KOPT-K1 (cell line): ENCODE measurements around the gene MKLN1.
"Not testable (repeated sequence)": the region's sequence is repeated elsewhere in the genome, so short reads cannot be mapped to it uniquely, and the experiment has no call there.

Experiments used
- H3K27ac ChIP-seq: fragments of 200-600 bp; sonication (generic); 2 replicates; pipeline ENCODE4 v1.5.1; 2016; ENCODE audit warnings: antibody characterized with exemption, mild to moderate bottlenecking, low read depth, low read length; ENCODE audit not compliant: poor library complexity, severe bottlenecking
- H3K36me3 ChIP-seq: fragments of 200-600 bp; sonication (generic); 2 replicates; pipeline ENCODE4 v1.5.1; 2017; ENCODE audit warnings: antibody characterized with exemption, mild to moderate bottlenecking, low read length, moderate library complexity; ENCODE audit not compliant: insufficient read depth
- H3K9me3 ChIP-seq: fragments of 200-600 bp; sonication (generic); 2 replicates; pipeline ENCODE4 v1.5.1; 2017; ENCODE audit warnings: antibody characterized with exemption, low read length, mild to moderate bottlenecking; ENCODE audit not compliant: insufficient read depth, poor library complexity, severe bottlenecking

MKLN1 gene

GRCh38 chr7:131497454-131497853, 169.8 kb downstream of the MKLN1 start:
- Histone ChIP-seq H3K36me3 (peaks cover 25% of the 10 kb centered on the region), H3K9me3 (no peaks in the 10 kb centered on the region), H3K27ac (no peak overlapping the region)

GRCh38 chr7:131498237-131498885, 170.7 kb downstream of the MKLN1 start:
- H3K9me3 ChIP-seq = no peaks in the 10 kb centered on the region
- H3K36me3 ChIP-seq = peaks cover 25% of the 10 kb centered on the region
- no peak overlapping the region for H3K27ac ChIP-seq

GRCh38 chr7:131499801-131500200, 172.1 kb downstream of the MKLN1 start:
- Histone ChIP-seq H3K27ac (no peak overlapping the region), H3K9me3 (no peaks in the 10 kb centered on the region), H3K36me3 (peaks cover 25% of the 10 kb centered on the region)

GRCh38 chr7:131500357-131500756, 172.7 kb downstream of the MKLN1 start:
- Histone ChIP-seq H3K9me3 (no peaks in the 10 kb centered on the region), H3K36me3 (peaks cover 25% of the 10 kb centered on the region), H3K27ac (no peak overlapping the region)

GRCh38 chr7:131501422-131501821, 173.7 kb downstream of the MKLN1 start:
- no peaks in the 10 kb centered on the region for H3K9me3 ChIP-seq
- peak overlapping the region; percentile 45 for H3K27ac ChIP-seq
- H3K36me3 ChIP-seq = peaks cover 18% of the 10 kb centered on the region

GRCh38 chr7:131501930-131502685, 174.4 kb downstream of the MKLN1 start:
- peak overlapping the region; percentile 45 for H3K27ac ChIP-seq
- no peaks in the 10 kb centered on the region for H3K9me3 ChIP-seq
- H3K36me3 ChIP-seq = peaks cover 11% of the 10 kb centered on the region; the same call in 1 of the 2 replicates

- no peak overlapping the region for H3K27ac ChIP-seq
- 0 out of 2 replicates have a peak, but pooled peaks cover 3% of the 10 kb centered on the region for H3K36me3 ChIP-seq
Measured at GRCh38 chr7:131502810-131503508, 175.3 kb downstream of the MKLN1 start.

GRCh38 chr7:131503639-131504038, 176.0 kb downstream of the MKLN1 start:
- no peaks in the 10 kb centered on the region for H3K36me3 ChIP-seq
- H3K27ac ChIP-seq = no peak overlapping the region
- no peaks in the 10 kb centered on the region for H3K9me3 ChIP-seq

More at GRCh38 chr7:131502810-131503508, 175.3 kb downstream of the MKLN1 start:
- H3K9me3 ChIP-seq = no peaks in the 10 kb centered on the region

GRCh38 chr7:131504157-131504899, 176.7 kb downstream of the MKLN1 start:
- no peaks in the 10 kb centered on the region for H3K36me3 ChIP-seq

GRCh38 chr7:131505037-131505620, 177.5 kb downstream of the MKLN1 start:
- not testable (repeated sequence) for H3K27ac ChIP-seq, H3K9me3 ChIP-seq, H3K36me3 ChIP-seq

More at GRCh38 chr7:131504157-131504899, 176.7 kb downstream of the MKLN1 start:
- Histone ChIP-seq H3K9me3 (no peaks in the 10 kb centered on the region), H3K27ac (no peak overlapping the region)

GRCh38 chr7:131505636-131506557, 178.2 kb downstream of the MKLN1 start:
- Histone ChIP-seq H3K27ac (no peak overlapping the region), H3K36me3 (no peaks in the 10 kb centered on the region), H3K9me3 (no peaks in the 10 kb centered on the region)

GRCh38 chr7:131506597-131506996, 178.9 kb downstream of the MKLN1 start:
- H3K9me3 ChIP-seq = no peaks in the 10 kb centered on the region
- H3K36me3 ChIP-seq = no peaks in the 10 kb centered on the region
- no peak overlapping the region for H3K27ac ChIP-seq

GRCh38 chr7:131507592-131508331, 180.1 kb downstream of the MKLN1 start:
- Histone ChIP-seq H3K27ac (no peak overlapping the region), H3K36me3 (no peaks in the 10 kb centered on the region), H3K9me3 (no peaks in the 10 kb centered on the region)
